HEK293 (cell line): Measurements from ENCODE around the gene SLC32A1.

ENCODE experiments used
- CTCF ChIA-PET: fragments of 350-600 bp; formaldehyde crosslinking; extraction: SDS; loops from one replicate; lab custom pipeline; 2021; ENCODE audit warnings: antibody characterized with exemption; lab: Yijun Ruan, JAX
- POLR2A ChIA-PET: fragments of 300-600 bp; formaldehyde crosslinking; extraction: SDS; loops from one replicate; lab custom pipeline; 2020; ENCODE audit warnings: antibody characterized with exemption, inconsistent platforms; lab: Yijun Ruan, JAX
- H3K27ac ChIP-seq: fragments of 200-500 bp; sonication (Bioruptor generic); 2 replicates; pipeline ENCODE4 v1.5.1; 2014; ENCODE audit warnings: low read depth, low read length, control low read depth, inconsistent platforms; ENCODE audit errors: extremely low read depth
- H3K36me3 ChIP-seq, 2 experiments: fragments of 200-500 bp in 1 of 2; sonication (Bioruptor generic) in 1 of 2; 1 replicate in 1 of 2; 2 replicates in 1 of 2; pipeline ENCODE4 v1.5.1; 2014 to 2017; ENCODE audit warnings: inconsistent platforms in 2 of 2, low read length in 2 of 2; ENCODE audit not compliant: control insufficient read depth in 2 of 2, insufficient read depth in 1 of 2
- H3K4me1 ChIP-seq: fragments of 200-500 bp; sonication (Bioruptor generic); 2 replicates; pipeline ENCODE4 v1.5.1; 2014; ENCODE audit warnings: mild to moderate bottlenecking, low read length, inconsistent platforms; ENCODE audit not compliant: control insufficient read depth, insufficient read depth
- H3K4me3 ChIP-seq: 2 replicates; pipeline ENCODE4 v1.5.1; 2011; ENCODE audit warnings: low read depth, mild to moderate bottlenecking, control low read depth, low read length, moderate library complexity
- H3K9me3 ChIP-seq: fragments of 200-500 bp; sonication (Bioruptor generic); 2 replicates; pipeline ENCODE4 v1.5.1; 2014; ENCODE audit warnings: low read depth, low read length, inconsistent platforms; ENCODE audit not compliant: control insufficient read depth, insufficient read depth
- GLI2 ChIP-seq: fragments of 450-650 bp; formaldehyde crosslinking; IDR thresholded peaks from 2 replicates; pipeline ENCODE4; 2017; ENCODE audit warnings: missing biosample characterization, missing genetic modification characterization, low read depth, borderline replicate concordance
- KLF1 ChIP-seq: fragments of 450-650 bp; formaldehyde crosslinking; IDR thresholded peaks from 2 replicates; pipeline ENCODE4 v1.5.1; 2016; ENCODE audit warnings: missing biosample characterization, missing genetic modification characterization
- KLF10 ChIP-seq: fragments of 450-650 bp; IDR thresholded peaks from 2 replicates; pipeline ENCODE4 v1.5.1; 2018; ENCODE audit warnings: missing biosample characterization, mild to moderate bottlenecking, missing genetic modification characterization
- PRDM10 ChIP-seq: fragments of 450-650 bp; formaldehyde crosslinking; IDR thresholded peaks from 2 replicates; pipeline ENCODE4 v1.5.1; 2016; ENCODE audit warnings: missing biosample characterization, missing genetic modification characterization
- REST ChIP-seq: fragments of 450-650 bp; formaldehyde crosslinking; IDR thresholded peaks from 2 replicates; pipeline ENCODE4 v1.5.1; 2016; ENCODE audit warnings: missing biosample characterization, missing genetic modification characterization
- SALL2 ChIP-seq: fragments of 450-650 bp; formaldehyde crosslinking; IDR thresholded peaks from 2 replicates; pipeline ENCODE4 v1.5.0; 2017; ENCODE audit warnings: missing biosample characterization, mild to moderate bottlenecking, missing genetic modification characterization, borderline replicate concordance
- SP3 ChIP-seq: fragments of 450-650 bp; formaldehyde crosslinking; IDR thresholded peaks from 2 replicates; pipeline ENCODE4 v1.5.1; 2016; ENCODE audit warnings: missing biosample characterization, missing genetic modification characterization
- YY2 ChIP-seq: fragments of 450-650 bp; formaldehyde crosslinking; IDR thresholded peaks from 2 replicates; pipeline ENCODE4 v1.5.1; 2016; ENCODE audit warnings: missing biosample characterization, missing genetic modification characterization
- ZBTB48 ChIP-seq: fragments of 450-650 bp; formaldehyde crosslinking; IDR thresholded peaks from 2 replicates; pipeline ENCODE4 v1.5.1; 2016; ENCODE audit warnings: missing biosample characterization, missing genetic modification characterization
- ZNF10 ChIP-seq: fragments of 450-650 bp; formaldehyde crosslinking; IDR thresholded peaks from 2 replicates; pipeline ENCODE4 v1.5.1; 2017; ENCODE audit warnings: missing biosample characterization, missing genetic modification characterization
- ZNF16 ChIP-seq: fragments of 450-650 bp; formaldehyde crosslinking; IDR thresholded peaks from 2 replicates; pipeline ENCODE4 v1.5.1; 2016; ENCODE audit warnings: low read depth, missing biosample characterization, missing genetic modification characterization
- ZNF354C ChIP-seq: fragments of 450-650 bp; formaldehyde crosslinking; IDR thresholded peaks from 2 replicates; pipeline ENCODE4 v1.5.1; 2016; ENCODE audit warnings: missing biosample characterization, missing genetic modification characterization, low read depth, borderline replicate concordance
- ZNF433 ChIP-seq: fragments of 450-650 bp; formaldehyde crosslinking; IDR thresholded peaks from 2 replicates; pipeline ENCODE4 v1.5.1; 2016; ENCODE audit warnings: missing biosample characterization, missing genetic modification characterization, low read depth
- ZNF560 ChIP-seq: fragments of 450-650 bp; formaldehyde crosslinking; IDR thresholded peaks from 2 replicates; pipeline ENCODE4 v1.5.1; 2017; ENCODE audit warnings: missing biosample characterization, missing genetic modification characterization, borderline replicate concordance
- ZNF610 ChIP-seq: fragments of 450-650 bp; formaldehyde crosslinking; IDR thresholded peaks from 2 replicates; pipeline ENCODE4 v1.5.1; 2016; ENCODE audit warnings: missing biosample characterization, missing genetic modification characterization, borderline replicate concordance
- ZNF624 ChIP-seq: fragments of 450-650 bp; formaldehyde crosslinking; IDR thresholded peaks from 2 replicates; pipeline ENCODE4 v1.5.1; 2017; ENCODE audit warnings: missing biosample characterization, missing genetic modification characterization
- ZNF629 ChIP-seq: fragments of 450-650 bp; formaldehyde crosslinking; IDR thresholded peaks from 2 replicates; pipeline ENCODE4 v1.5.1; 2017; ENCODE audit warnings: missing biosample characterization, missing genetic modification characterization
- ZNF639 ChIP-seq: fragments of 450-650 bp; formaldehyde crosslinking; IDR thresholded peaks from 2 replicates; pipeline ENCODE4 v1.5.1; 2016; ENCODE audit warnings: missing biosample characterization, missing genetic modification characterization
- ZNF654 ChIP-seq: fragments of 450-650 bp; formaldehyde crosslinking; IDR thresholded peaks from 2 replicates; pipeline ENCODE4 v1.5.1; 2016; ENCODE audit warnings: low read depth, missing biosample characterization, missing genetic modification characterization
- ZNF76 ChIP-seq: fragments of 450-650 bp; formaldehyde crosslinking; IDR thresholded peaks from 2 replicates; pipeline ENCODE4; 2016; ENCODE audit warnings: low read depth, missing biosample characterization, missing genetic modification characterization, borderline replicate concordance
- ZNF785 ChIP-seq: fragments of 450-650 bp; formaldehyde crosslinking; IDR thresholded peaks from 2 replicates; pipeline ENCODE4 v1.5.1; 2016; ENCODE audit warnings: missing biosample characterization, missing genetic modification characterization
- ZSCAN4 ChIP-seq: fragments of 450-650 bp; formaldehyde crosslinking; IDR thresholded peaks from 2 replicates; pipeline ENCODE4 v1.5.1; 2017; ENCODE audit warnings: missing biosample characterization, missing genetic modification characterization

Gene SLC32A1

GRCh38 chr20:38680500-38681306, 43.6 kb upstream of the SLC32A1 start:
- H3K4me1 ChIP-seq, result no peaks in the 10 kb centered on the region
- no peak overlapping the region for H3K4me3 ChIP-seq
- H3K36me3 ChIP-seq, result no peaks in the 10 kb centered on the region
- ChIA-PET CTCF (interaction anchor here (1.5 to 2.4 kb wide), 2 partner anchors 22 to 41 kb away, joined by 3 to 8 read pairs; no protein-coding TSS in a partner anchor), POLR2A (interaction anchor here (0.6 kb wide), 1 partner anchor 59 kb away, joined by 3 read pairs; no protein-coding TSS in a partner anchor)
- no peak for TF ChIP-seq ZNF560 (tag by site-specific recombination)
- TF ChIP-seq REST (tag by site-specific recombination), result peak; percentile 98
- TF ChIP-seq YY2 (tag by site-specific recombination), result no peak
- no peak for TF ChIP-seq ZNF624 (tag by site-specific recombination)
- peak; percentile 28; the same call in 1 of the 2 replicates for TF ChIP-seq PRDM10 (tag by site-specific recombination)
- no peaks in the 10 kb centered on the region for H3K9me3 ChIP-seq
- no peak overlapping the region for H3K27ac ChIP-seq

- H3K4me3 ChIP-seq, result no peak overlapping the region
- no peak overlapping the region for H3K27ac ChIP-seq
- ChIA-PET CTCF (interaction anchor here (0.8 to 1.3 kb wide), 2 partner anchors 26 to 37 kb away, joined by 3 to 4 read pairs; no protein-coding TSS in a partner anchor), POLR2A (no interaction called here)
- no peaks in the 10 kb centered on the region for H3K4me1 ChIP-seq
- no peaks in the 10 kb centered on the region for H3K9me3 ChIP-seq
- no peaks in the 10 kb centered on the region for H3K36me3 ChIP-seq
- TF ChIP-seq KLF1 (tag by site-specific recombination), result no peak
- TF ChIP-seq ZNF10 (tag by site-specific recombination), result no peak
- no peak for TF ChIP-seq ZNF16 (tag by site-specific recombination)
- no peak for TF ChIP-seq ZNF354C
- no peak for TF ChIP-seq KLF10 (tag by site-specific recombination)
- TF ChIP-seq ZNF610 (tag by site-specific recombination), result no peak
- no peak for TF ChIP-seq ZSCAN4 (tag by site-specific recombination)
- TF ChIP-seq SALL2, result no peak
- no peak for TF ChIP-seq ZNF433 (tag by site-specific recombination)
- no peak for TF ChIP-seq ZNF639 (tag by site-specific recombination)
- no peak for TF ChIP-seq ZNF654 (tag by site-specific recombination)
- TF ChIP-seq SP3 (tag by site-specific recombination), result no peak
- no peak for TF ChIP-seq ZNF629 (tag by site-specific recombination)
- no peak for TF ChIP-seq GLI2
- no peak for TF ChIP-seq ZBTB48 (tag by site-specific recombination)
- no peak for TF ChIP-seq ZNF76 (tag by site-specific recombination)
- TF ChIP-seq ZNF785, result no peak
Measured at GRCh38 chr20:38685271-38685670, 39.0 kb upstream of the SLC32A1 start.
